ENCODE data around the gene PLEKHG4. TPM values are rescaled to one million over a fixed set of nuclear protein-coding genes. Genes with fewer than 3 reads are reported as not detected.

The PLEKHG4 gene
- total and polyA plus RNA-seq, 3 donors from 2014 or later = 86.5 to 137 (median 102) TPM

DNA sequence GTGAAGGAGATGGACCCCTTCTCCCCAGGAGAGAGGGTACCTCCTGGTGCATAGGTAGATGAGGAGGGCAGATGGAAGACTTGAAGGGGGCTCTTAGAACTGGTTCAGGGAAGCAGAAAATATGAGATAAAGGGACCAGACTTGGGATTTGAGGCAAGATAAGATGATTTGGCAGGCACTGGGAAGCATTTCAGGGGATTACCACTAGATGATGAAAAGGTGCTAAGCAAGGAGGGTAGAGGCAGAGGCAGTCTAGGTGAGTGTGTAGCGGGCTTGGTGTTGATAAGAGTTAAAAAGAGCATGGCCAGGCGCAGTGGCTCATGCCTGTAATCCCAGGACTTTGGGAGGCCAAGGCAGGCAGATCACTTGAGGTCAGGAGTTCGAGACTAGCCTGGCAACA lies 16.1 kb upstream of the PLEKHG4 start:
- Histone ChIP-seq H3K9me3 (no peaks in the 10 kb centered on the region), H3K36me3 (ENCODE audit: low read depth, missing control alignments) (no peaks in the 10 kb centered on the region), H3K4me1 (no peaks in the 10 kb centered on the region), H3K4me3 (no peak overlapping the region), H3K27ac (no peak overlapping the region), H3K27me3 (no peaks in the 10 kb centered on the region)
- no peak for DNase-seq
- WGBS, 2 donors = 94 to 97% methylated on average over 3 of the region's 3 CpGs
- intact Hi-C loops (cut with DNase I; ENCODE audit: low total_unique reads) = no loop called here
- no peak for TF ChIP-seq POLR2A (IDR thresholded peaks at IDR 0.05)
- TF ChIP-seq, protein P1, sequence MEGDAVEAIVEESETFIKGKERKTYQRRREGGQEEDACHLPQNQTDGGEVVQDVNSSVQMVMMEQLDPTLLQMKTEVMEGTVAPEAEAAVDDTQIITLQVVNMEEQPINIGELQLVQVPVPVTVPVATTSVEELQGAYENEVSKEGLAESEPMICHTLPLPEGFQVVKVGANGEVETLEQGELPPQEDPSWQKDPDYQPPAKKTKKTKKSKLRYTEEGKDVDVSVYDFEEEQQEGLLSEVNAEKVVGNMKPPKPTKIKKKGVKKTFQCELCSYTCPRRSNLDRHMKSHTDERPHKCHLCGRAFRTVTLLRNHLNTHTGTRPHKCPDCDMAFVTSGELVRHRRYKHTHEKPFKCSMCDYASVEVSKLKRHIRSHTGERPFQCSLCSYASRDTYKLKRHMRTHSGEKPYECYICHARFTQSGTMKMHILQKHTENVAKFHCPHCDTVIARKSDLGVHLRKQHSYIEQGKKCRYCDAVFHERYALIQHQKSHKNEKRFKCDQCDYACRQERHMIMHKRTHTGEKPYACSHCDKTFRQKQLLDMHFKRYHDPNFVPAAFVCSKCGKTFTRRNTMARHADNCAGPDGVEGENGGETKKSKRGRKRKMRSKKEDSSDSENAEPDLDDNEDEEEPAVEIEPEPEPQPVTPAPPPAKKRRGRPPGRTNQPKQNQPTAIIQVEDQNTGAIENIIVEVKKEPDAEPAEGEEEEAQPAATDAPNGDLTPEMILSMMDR (IDR thresholded peaks at IDR 0.05) = no peak

DNA sequence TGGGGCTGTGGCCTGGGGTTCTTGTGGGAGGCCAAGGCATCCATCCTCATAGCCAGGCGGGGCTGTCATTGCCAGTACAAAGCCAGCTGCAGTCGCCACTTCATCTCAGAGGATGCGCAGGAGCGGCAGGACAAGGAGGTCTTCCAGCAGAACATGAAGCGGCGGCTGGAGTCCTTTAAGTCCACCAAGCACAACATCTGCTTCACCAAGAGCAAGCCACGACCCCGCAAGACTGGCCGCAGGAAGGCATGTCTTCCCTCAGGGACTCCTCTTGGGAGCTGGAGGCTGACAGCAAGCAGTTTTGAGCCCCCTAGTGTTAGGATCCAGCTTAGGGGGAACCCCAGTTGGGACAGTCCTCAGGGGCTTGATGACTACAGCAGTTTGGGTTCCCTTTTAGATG lies 15.1 kb upstream of the PLEKHG4 start:
- H3K36me3 ChIP-seq (ENCODE audit: low read depth, missing control alignments) = no peaks in the 10 kb centered on the region
- no peak for DNase-seq
- intact Hi-C loops (cut with DNase I; ENCODE audit: low total_unique reads) = no loop called here

DNA sequence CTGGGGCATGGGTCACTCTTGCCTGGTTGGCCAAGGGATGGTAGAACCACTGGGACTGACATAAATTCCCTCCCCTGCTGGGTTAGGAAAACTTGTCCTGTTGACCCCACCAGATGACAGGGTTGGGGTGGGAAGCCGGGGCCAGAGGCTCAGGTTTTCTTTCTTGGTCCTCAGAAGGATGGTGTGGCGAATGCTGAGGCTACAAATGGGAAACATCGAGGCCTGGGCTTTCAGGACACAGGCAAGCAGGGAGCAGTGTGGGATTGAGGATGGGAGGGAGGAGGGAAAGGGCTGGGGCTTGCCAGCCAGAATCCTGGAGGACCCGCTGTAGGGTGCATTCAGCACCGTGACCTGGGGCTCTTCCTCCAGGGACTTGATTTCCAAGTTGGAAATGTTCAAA lies 14.5 kb upstream of the PLEKHG4 start:
- Histone ChIP-seq H3K4me3 (no peak overlapping the region), H3K27me3 (no peaks in the 10 kb centered on the region), H3K9me3 (no peaks in the 10 kb centered on the region), H3K4me1 (no peaks in the 10 kb centered on the region), H3K27ac (no peak overlapping the region), H3K36me3 (ENCODE audit: low read depth, missing control alignments) (no peaks in the 10 kb centered on the region)
- intact Hi-C loops (cut with DNase I; ENCODE audit: low total_unique reads) = no loop called here
- TF ChIP-seq POLR2A (IDR thresholded peaks at IDR 0.05) = no peak
- TF ChIP-seq, protein P1 (IDR thresholded peaks at IDR 0.05) = no peak
- 89 to 92% methylated on average over 5 of the region's 5 CpGs for WGBS, 2 donors
- DNase-seq = no peak

More for the DNA sequence above, 15.1 kb upstream of the PLEKHG4 start:
- TF ChIP-seq POLR2A (IDR thresholded peaks at IDR 0.05) = no peak
- TF ChIP-seq, protein P1 (IDR thresholded peaks at IDR 0.05) = no peak
- H3K9me3 ChIP-seq = no peaks in the 10 kb centered on the region
- 82 to 89% methylated on average over 2 to 9 of the region's 9 CpGs for WGBS, 2 donors
- H3K4me1 ChIP-seq = no peaks in the 10 kb centered on the region
- H3K27me3 ChIP-seq = no peaks in the 10 kb centered on the region
- H3K27ac ChIP-seq = no peak overlapping the region
- no peak overlapping the region for H3K4me3 ChIP-seq

DNA sequence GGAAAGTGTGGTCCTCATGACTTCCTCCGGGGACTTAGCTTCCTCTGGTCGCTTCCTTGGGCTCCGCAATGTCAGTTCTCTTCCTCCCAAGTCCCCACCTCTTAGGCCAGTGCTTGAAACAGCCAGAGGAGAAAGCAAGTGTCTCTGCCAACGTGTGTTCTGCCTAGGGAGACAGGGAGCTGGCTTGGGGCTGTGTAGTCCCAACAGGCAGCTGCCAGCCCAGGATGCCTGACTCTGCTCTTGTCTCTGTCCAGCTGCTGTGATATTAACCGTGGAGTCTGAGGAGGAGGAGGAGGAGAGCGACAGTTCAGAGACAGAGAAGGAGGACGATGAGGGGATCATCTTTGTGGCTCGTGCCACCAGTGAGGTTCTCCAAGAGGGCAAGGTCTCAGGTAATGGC lies 13.5 kb upstream of the PLEKHG4 start:
- no peak for DNase-seq
- Histone ChIP-seq H3K27ac (no peak overlapping the region), H3K4me1 (no peaks in the 10 kb centered on the region), H3K36me3 (ENCODE audit: low read depth, missing control alignments) (no peaks in the 10 kb centered on the region), H3K9me3 (no peaks in the 10 kb centered on the region), H3K27me3 (no peaks in the 10 kb centered on the region), H3K4me3 (no peak overlapping the region)
- TF ChIP-seq POLR2A (IDR thresholded peaks at IDR 0.05) = no peak
- TF ChIP-seq, protein P1 (IDR thresholded peaks at IDR 0.05) = no peak
- intact Hi-C loops (cut with DNase I; ENCODE audit: low total_unique reads) = no loop called here
- whole genome bisulfite sequencing, 2 donors = 74 to 76% methylated on average over 7 to 8 of the region's 8 CpGs

DNA sequence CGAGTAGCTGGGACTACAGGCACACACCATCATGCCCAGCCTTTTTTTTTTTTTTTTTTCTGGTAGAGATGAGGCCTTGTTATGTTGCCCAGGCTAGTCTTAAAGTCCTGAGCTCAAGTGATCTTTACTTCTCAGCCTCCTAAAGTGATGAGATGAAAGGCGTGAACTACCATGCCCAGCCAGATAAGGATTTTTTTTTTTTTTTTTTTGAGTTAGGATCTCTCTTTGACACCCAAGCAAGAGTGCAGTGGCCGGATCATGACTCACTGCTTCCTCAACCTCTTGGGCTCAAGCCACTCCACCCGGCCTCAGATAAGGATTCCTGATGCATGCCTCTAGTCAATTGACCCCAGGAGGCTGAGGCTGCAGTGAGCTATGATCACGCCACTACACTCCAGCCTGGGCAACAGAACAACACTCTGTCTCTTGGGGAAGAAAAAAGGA lies 11.2 kb upstream of the PLEKHG4 start:
- no peak for TF ChIP-seq POLR2A (IDR thresholded peaks at IDR 0.05)
- TF ChIP-seq, protein P1 (IDR thresholded peaks at IDR 0.05) = no peak
- H3K27me3 ChIP-seq = no peaks in the 10 kb centered on the region
- H3K4me3 ChIP-seq = no peak overlapping the region
- WGBS, 2 donors = 70 to 81% methylated on average over 5 of the region's 5 CpGs
- H3K4me1 ChIP-seq = no peaks in the 10 kb centered on the region
- H3K9me3 ChIP-seq = no peaks in the 10 kb centered on the region
- no peak for DNase-seq
- no peaks in the 10 kb centered on the region for H3K36me3 ChIP-seq (ENCODE audit: low read depth, missing control alignments)
- intact Hi-C loops (cut with DNase I; ENCODE audit: low total_unique reads) = no loop called here
- no peak overlapping the region for H3K27ac ChIP-seq

Data from testis (tissue), 3 donors.